H1 (cell line): ENCODE measurements around the gene SEMA3D.

ENCODE experiments used
- ATF2 ChIP-seq: IDR thresholded peaks from 2 replicates; pipeline ENCODE4 v1.6.1; 2012; ENCODE audit warnings: low read length, inconsistent platforms
- BRCA1 ChIP-seq: IDR thresholded peaks from 2 replicates; pipeline ENCODE4 v1.6.1; 2012; ENCODE audit warnings: low read depth, low read length, improper control_type of control experiment
- CEBPB ChIP-seq: IDR thresholded peaks from 2 replicates; pipeline ENCODE4 v1.6.1; 2012; ENCODE audit warnings: low read depth, low read length
- CHD2 ChIP-seq: IDR thresholded peaks from 2 replicates; pipeline ENCODE4 v1.6.1; 2012; ENCODE audit warnings: low read length, improper control_type of control experiment
- CTCF ChIP-seq, 3 experiments: IDR thresholded peaks; 1 replicate in 2 of 3; 2 replicates in 1 of 3; pipeline versions ENCODE4 v1.5.1 to v1.6.1; 2011; ENCODE audit warnings: low read length in 3 of 3, mild to moderate bottlenecking in 3 of 3, inconsistent platforms in 2 of 3, low read depth in 1 of 3, moderate library complexity in 1 of 3; ENCODE audit not compliant: insufficient read depth in 1 of 3; ENCODE audit errors: control extremely low read depth in 1 of 3
- EZH2 ChIP-seq: fragments of 200-600 bp; sonication (generic); IDR thresholded peaks from 2 replicates; pipeline ENCODE4 v1.7.1; 2012; ENCODE audit warnings: low read depth, mild to moderate bottlenecking, moderate library complexity, low read length, inconsistent platforms; ENCODE audit not compliant: severe bottlenecking
- GABPA ChIP-seq: IDR thresholded peaks from 2 replicates; pipeline ENCODE4 v1.6.1; 2011; ENCODE audit warnings: mild to moderate bottlenecking, low read length, moderate library complexity, borderline replicate concordance; ENCODE audit not compliant: insufficient read depth
- POLR2A ChIP-seq, 2 experiments: IDR thresholded peaks; 1 replicate in 1 of 2; 2 replicates in 1 of 2; pipeline ENCODE4 v1.6.1; 2011; ENCODE audit warnings: low read depth in 2 of 2, low read length in 2 of 2, mild to moderate bottlenecking in 2 of 2; ENCODE audit errors: control extremely low read depth in 1 of 2
- POLR2AphosphoS5 ChIP-seq: IDR thresholded peaks from 2 replicates; pipeline ENCODE4 v1.6.1; 2011; ENCODE audit warnings: low read depth, low read length
- TEAD4 ChIP-seq: IDR thresholded peaks from 2 replicates; pipeline ENCODE4 v1.6.1; 2012; ENCODE audit warnings: low read depth, low read length, inconsistent platforms, mixed read lengths
- YY1 ChIP-seq: IDR thresholded peaks from 2 replicates; pipeline ENCODE4 v1.6.1; 2011; ENCODE audit warnings: low read depth, mild to moderate bottlenecking, low read length
- ZNF274 ChIP-seq: IDR thresholded peaks from 2 replicates; pipeline ENCODE4 v1.7.0; 2012; ENCODE audit warnings: low read length, borderline replicate concordance; ENCODE audit errors: extremely low read depth
- TF ChIP-seq, protein P1 (sequence below): IDR thresholded peaks from 2 replicates; pipeline ENCODE4 v1.6.1; 2012; ENCODE audit warnings: inconsistent platforms
- TF ChIP-seq, protein P2 (sequence below): IDR thresholded peaks from 2 replicates; pipeline ENCODE4 v1.6.1; 2011; ENCODE audit warnings: low read length, improper control_type of control experiment

DNA sequence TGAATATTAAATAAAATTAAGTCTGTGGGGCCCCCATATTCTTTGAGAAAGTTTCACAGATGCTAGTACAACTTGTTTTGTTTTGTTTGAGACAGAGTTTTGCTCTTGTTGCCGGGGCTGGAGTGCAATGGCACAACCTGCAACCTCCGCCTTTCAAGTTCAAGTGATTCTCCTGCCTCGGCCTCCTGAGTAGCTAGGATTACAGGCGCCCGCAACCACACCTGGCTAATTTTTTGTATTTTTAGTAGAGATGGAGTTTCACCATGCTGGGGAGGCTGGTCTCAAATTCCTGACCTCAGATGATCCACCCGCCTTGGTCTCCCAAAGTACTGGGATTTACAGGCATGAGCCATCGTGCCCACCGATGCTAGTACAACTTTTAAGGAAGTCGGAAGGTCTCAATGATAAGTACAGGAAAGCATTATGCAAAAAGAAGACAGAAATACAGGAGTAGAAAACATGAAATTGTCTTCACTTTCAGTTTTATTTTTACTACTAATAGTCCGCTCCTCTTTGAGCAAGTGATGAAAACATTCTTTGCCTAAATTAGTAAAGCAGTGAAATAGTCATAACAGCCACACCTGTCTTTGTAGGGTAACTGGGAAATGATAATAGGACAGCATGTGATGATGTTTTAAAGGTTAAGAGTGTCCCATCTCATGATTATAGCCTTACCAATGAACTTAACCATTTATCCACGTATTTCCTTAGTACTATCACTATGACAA, 147.5 kb downstream of the SEMA3D start:
- TF ChIP-seq CTCF (IDR thresholded peaks at IDR 0.05; ENCODE audit: control extremely low read depth in 1 of 3, insufficient read depth in 1 of 3, low read depth in 1 of 3, low read length in 3 of 3) (no peak), GABPA (no peak), EZH2 (no peak), YY1 (no peak), POLR2A (IDR thresholded peaks at IDR 0.05; ENCODE audit: control extremely low read depth in 1 of 2, low read depth in 2 of 2, low read length in 2 of 2) (no peak), CEBPB (no peak), CHD2 (no peak), POLR2AphosphoS5 (no peak), BRCA1 (no peak), ZNF274 (no peak), TEAD4 (no peak), ATF2 (no peak)
- TF ChIP-seq, protein P1, sequence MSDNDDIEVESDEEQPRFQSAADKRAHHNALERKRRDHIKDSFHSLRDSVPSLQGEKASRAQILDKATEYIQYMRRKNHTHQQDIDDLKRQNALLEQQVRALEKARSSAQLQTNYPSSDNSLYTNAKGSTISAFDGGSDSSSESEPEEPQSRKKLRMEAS, result no peak
- TF ChIP-seq, protein P2, sequence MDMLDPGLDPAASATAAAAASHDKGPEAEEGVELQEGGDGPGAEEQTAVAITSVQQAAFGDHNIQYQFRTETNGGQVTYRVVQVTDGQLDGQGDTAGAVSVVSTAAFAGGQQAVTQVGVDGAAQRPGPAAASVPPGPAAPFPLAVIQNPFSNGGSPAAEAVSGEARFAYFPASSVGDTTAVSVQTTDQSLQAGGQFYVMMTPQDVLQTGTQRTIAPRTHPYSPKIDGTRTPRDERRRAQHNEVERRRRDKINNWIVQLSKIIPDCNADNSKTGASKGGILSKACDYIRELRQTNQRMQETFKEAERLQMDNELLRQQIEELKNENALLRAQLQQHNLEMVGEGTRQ, result no peak
